Measurements from ENCODE around the gene OLFML2B.

OLFML2B gene

DNA sequence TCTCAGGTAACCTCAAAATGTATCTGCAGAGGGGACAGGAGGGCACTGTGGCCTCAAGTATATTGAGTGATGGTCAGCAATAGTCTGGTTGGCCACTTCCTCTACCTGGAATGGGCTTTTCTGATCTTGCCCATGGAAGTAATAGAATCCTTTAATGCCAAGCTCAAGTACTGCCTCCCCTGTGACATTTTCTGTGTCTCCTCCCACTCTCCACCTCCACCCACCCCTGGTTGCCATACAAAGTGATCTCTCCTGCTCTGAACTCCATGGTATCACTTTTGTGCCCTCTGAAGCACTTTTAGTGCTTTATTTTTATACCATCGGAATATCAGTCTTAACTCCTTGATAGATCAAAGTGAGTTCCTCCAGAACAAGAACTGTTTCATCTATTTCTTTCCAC is 36.6 kb upstream of the OLFML2B start:
- Histone ChIP-seq H4K20me1 (ENCODE audit: insufficient read depth, low read length) (no peaks in the 10 kb centered on the region), H3K27ac (ENCODE audit: low read length) (no peak overlapping the region), H3K9ac (ENCODE audit: low read depth, low read length) (no peak overlapping the region), H2AFZ (ENCODE audit: low read depth, low read length) (no peak overlapping the region), H3K4me3 (ENCODE audit: low read depth in 1 of 2, low read length in 2 of 2) (no peak overlapping the region), H3K4me2 (ENCODE audit: insufficient read depth, low read length) (no peak overlapping the region), H3K79me2 (ENCODE audit: insufficient read depth, low read length) (no peaks in the 10 kb centered on the region), H3K4me1 (ENCODE audit: insufficient read depth, low read length) (no peaks in the 10 kb centered on the region), H3K9me3 (ENCODE audit: insufficient read depth, low read length, severe bottlenecking) (no peaks in the 10 kb centered on the region), H3K27me3 (ENCODE audit: insufficient read depth, low read length, poor library complexity) (no peaks in the 10 kb centered on the region), H3K36me3 (ENCODE audit: insufficient read depth, low read length) (no peaks in the 10 kb centered on the region)
- DNase-seq (no peak), ATAC-seq (ENCODE audit: insufficient read depth, low read depth) (no peak)
- TF ChIP-seq, protein P1, sequence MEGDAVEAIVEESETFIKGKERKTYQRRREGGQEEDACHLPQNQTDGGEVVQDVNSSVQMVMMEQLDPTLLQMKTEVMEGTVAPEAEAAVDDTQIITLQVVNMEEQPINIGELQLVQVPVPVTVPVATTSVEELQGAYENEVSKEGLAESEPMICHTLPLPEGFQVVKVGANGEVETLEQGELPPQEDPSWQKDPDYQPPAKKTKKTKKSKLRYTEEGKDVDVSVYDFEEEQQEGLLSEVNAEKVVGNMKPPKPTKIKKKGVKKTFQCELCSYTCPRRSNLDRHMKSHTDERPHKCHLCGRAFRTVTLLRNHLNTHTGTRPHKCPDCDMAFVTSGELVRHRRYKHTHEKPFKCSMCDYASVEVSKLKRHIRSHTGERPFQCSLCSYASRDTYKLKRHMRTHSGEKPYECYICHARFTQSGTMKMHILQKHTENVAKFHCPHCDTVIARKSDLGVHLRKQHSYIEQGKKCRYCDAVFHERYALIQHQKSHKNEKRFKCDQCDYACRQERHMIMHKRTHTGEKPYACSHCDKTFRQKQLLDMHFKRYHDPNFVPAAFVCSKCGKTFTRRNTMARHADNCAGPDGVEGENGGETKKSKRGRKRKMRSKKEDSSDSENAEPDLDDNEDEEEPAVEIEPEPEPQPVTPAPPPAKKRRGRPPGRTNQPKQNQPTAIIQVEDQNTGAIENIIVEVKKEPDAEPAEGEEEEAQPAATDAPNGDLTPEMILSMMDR (IDR thresholded peaks at IDR 0.05; ENCODE audit: borderline replicate concordance, extremely low read depth, low read length, poor library complexity, severe bottlenecking), result no peak
- TF ChIP-seq EZH2 (IDR thresholded peaks at IDR 0.05; ENCODE audit: borderline replicate concordance, low read depth, low read length, severe bottlenecking), result no peak

DNA sequence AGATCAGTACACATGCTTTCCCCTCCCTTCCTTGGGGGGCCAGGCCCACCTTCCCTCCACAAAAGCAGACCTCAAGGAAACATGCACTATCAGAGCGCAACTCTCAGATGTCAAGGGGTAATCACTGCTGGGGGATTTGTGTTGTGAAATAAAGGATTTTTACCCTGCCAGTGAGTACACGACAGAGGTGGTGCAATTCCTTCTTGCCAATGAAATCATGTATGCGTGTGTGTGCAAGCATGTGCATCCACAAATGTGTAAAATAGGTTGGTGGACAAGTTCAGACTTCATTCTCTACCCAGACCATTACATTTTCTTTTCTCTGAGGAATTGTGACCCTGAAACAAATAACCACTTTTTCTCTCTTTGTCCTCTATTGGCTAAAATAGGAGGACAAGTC is 36.1 kb upstream of the OLFML2B start:
- no peak for ATAC-seq (ENCODE audit: insufficient read depth, low read depth)
- Histone ChIP-seq H2AFZ (ENCODE audit: low read depth, low read length) (no peak overlapping the region), H3K4me3 (ENCODE audit: low read depth in 1 of 2, low read length in 2 of 2) (no peak overlapping the region), H3K36me3 (ENCODE audit: insufficient read depth, low read length) (no peaks in the 10 kb centered on the region), H3K79me2 (ENCODE audit: insufficient read depth, low read length) (no peaks in the 10 kb centered on the region), H3K4me2 (ENCODE audit: insufficient read depth, low read length) (no peak overlapping the region), H4K20me1 (ENCODE audit: insufficient read depth, low read length) (no peaks in the 10 kb centered on the region), H3K4me1 (ENCODE audit: insufficient read depth, low read length) (no peaks in the 10 kb centered on the region), H3K27me3 (ENCODE audit: insufficient read depth, low read length, poor library complexity) (no peaks in the 10 kb centered on the region), H3K9ac (ENCODE audit: low read depth, low read length) (no peak overlapping the region), H3K9me3 (ENCODE audit: insufficient read depth, low read length, severe bottlenecking) (no peaks in the 10 kb centered on the region), H3K27ac (ENCODE audit: low read length) (no peak overlapping the region)
- TF ChIP-seq EZH2 (IDR thresholded peaks at IDR 0.05; ENCODE audit: borderline replicate concordance, low read depth, low read length, severe bottlenecking), result no peak
- TF ChIP-seq, protein P1 (IDR thresholded peaks at IDR 0.05; ENCODE audit: borderline replicate concordance, extremely low read depth, low read length, poor library complexity, severe bottlenecking), result no peak
- DNase-seq, result no peak

DNA sequence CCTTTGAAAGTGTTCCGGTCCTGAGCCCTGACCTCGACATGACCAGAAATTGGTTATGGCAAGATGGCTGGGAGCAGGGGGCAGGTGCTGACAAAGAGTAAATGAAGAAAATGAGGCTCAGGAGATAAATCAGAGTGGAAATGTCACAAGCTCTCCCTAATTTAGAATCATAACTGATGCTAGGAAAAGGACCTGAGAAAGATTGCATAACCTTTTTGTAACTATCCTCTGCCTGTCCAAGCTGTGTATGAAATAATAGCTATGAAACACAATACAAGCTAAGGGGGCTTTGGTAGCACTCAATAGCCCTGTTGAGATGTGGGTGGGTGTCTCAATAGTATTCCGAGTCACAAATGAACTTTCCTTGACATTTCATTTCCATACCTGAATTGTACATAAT is 32.9 kb upstream of the OLFML2B start:
- DNase-seq (no peak), ATAC-seq (ENCODE audit: insufficient read depth, low read depth) (no peak)
- no peak overlapping the region for H2AFZ ChIP-seq (ENCODE audit: low read depth, low read length)

More for the DNA sequence above, 32.9 kb upstream of the OLFML2B start:
- Histone ChIP-seq H3K27me3 (ENCODE audit: insufficient read depth, low read length, poor library complexity) (peaks cover 3% of the 10 kb centered on the region), H3K36me3 (ENCODE audit: insufficient read depth, low read length) (no peaks in the 10 kb centered on the region), H3K9ac (ENCODE audit: low read depth, low read length) (no peak overlapping the region), H3K27ac (ENCODE audit: low read length) (no peak overlapping the region), H4K20me1 (ENCODE audit: insufficient read depth, low read length) (no peaks in the 10 kb centered on the region), H3K4me3 (ENCODE audit: low read depth in 1 of 2, low read length in 2 of 2) (no peak overlapping the region), H3K4me2 (ENCODE audit: insufficient read depth, low read length) (no peak overlapping the region), H3K4me1 (ENCODE audit: insufficient read depth, low read length) (no peaks in the 10 kb centered on the region), H3K79me2 (ENCODE audit: insufficient read depth, low read length) (no peaks in the 10 kb centered on the region), H3K9me3 (ENCODE audit: insufficient read depth, low read length, severe bottlenecking) (no peaks in the 10 kb centered on the region)
- TF ChIP-seq, protein P1 (IDR thresholded peaks at IDR 0.05; ENCODE audit: borderline replicate concordance, extremely low read depth, low read length, poor library complexity, severe bottlenecking), result no peak
- no peak for TF ChIP-seq EZH2 (IDR thresholded peaks at IDR 0.05; ENCODE audit: borderline replicate concordance, low read depth, low read length, severe bottlenecking)
